Fibroblast of villous mesenchyme (primary cell): Measurements from ENCODE around the gene OSMR. TPM values are rescaled to one million over a fixed set of nuclear protein-coding genes. Genes with fewer than 3 reads are reported as not detected.

Source experiments
- DNase-seq: peaks from one replicate; pipeline ENCODE4 v3.0.0-alpha.2; 2010; ENCODE audit warnings: low read depth
- H3K4me3 ChIP-seq: 2 replicates; pipeline ENCODE4 v1.5.1; 2011; ENCODE audit warnings: low read depth, mild to moderate bottlenecking, low read length
- total RNA-seq: library from RNA; depleted of rRNA; stranded (reverse); fragments of >200 nt; gene quantifications from 2 replicates; pipeline ENCODE4 v1.2.3, GENCODE V29; 2012
- TF ChIP-seq, protein P1 (sequence below): IDR thresholded peaks from 2 replicates; pipeline ENCODE4 v1.5.1; 2012; ENCODE audit warnings: low read depth, mild to moderate bottlenecking, low read length; ENCODE audit not compliant: insufficient read depth

The OSMR gene
- total RNA-seq, 1 donor, result 114 TPM

DNA sequence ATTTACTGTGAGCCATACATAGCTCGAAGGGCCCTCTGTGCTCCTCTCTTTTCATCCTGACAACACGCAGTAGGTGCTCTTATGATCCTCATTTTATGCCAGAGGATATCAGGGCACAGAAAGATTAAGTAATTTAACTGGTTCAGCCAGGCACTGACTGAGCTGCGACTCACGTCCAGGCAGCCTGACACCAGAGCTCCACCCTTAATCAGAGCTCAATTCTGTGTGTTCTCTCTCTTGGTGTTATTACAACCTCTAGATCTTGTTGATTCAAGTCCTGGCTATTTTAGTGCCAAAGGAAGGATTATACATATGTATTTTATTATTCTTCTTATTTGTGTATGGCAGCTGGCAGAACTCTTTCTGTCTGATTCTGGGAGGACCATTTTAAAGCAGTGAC lies 59.7 kb downstream of the OSMR start:
- no peak overlapping the region for H3K4me3 ChIP-seq
- TF ChIP-seq, protein P1, sequence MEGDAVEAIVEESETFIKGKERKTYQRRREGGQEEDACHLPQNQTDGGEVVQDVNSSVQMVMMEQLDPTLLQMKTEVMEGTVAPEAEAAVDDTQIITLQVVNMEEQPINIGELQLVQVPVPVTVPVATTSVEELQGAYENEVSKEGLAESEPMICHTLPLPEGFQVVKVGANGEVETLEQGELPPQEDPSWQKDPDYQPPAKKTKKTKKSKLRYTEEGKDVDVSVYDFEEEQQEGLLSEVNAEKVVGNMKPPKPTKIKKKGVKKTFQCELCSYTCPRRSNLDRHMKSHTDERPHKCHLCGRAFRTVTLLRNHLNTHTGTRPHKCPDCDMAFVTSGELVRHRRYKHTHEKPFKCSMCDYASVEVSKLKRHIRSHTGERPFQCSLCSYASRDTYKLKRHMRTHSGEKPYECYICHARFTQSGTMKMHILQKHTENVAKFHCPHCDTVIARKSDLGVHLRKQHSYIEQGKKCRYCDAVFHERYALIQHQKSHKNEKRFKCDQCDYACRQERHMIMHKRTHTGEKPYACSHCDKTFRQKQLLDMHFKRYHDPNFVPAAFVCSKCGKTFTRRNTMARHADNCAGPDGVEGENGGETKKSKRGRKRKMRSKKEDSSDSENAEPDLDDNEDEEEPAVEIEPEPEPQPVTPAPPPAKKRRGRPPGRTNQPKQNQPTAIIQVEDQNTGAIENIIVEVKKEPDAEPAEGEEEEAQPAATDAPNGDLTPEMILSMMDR, result no peak
- no peak for DNase-seq

DNA sequence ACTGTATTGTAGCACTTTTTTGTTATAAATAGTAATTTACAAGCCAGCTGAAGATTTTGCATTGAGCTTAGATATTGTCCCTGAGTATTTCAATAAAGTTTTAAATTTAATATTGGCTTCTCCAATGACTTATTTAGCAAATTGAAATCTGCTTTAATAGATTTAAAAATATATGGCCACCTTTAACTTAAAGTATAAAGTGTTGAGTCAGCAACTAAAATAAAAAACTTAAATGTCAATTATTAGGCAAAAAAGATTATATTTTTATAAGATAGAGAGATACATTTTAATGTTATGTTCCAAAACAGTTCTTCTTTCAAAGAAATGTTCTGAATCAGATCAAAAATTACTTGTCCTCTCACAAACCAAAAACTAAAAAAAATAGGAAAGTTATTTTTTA lies 60.7 kb downstream of the OSMR start:
- TF ChIP-seq, protein P1, result no peak
- no peak for DNase-seq
- no peak overlapping the region for H3K4me3 ChIP-seq

DNA sequence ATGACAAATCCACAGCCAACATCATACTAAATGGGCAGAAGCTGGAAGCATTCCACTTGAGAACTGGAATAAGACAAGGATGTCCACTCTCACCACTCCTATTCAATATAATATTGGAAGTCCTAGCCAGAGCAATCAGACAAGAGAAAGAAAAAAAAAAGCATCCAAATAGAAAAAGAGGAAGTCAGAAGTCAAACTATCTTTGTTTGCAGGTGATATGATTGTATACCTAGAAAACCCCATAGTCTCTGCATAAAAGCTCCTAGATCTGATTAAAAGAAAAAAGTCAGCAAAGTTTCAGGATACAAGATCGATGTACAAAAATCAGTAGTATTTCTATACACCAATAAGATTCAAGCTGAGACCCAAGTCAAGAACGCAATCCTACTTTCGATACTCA lies 66.1 kb downstream of the OSMR start:
- no peak for DNase-seq
- TF ChIP-seq, protein P1, result no peak
- no peak overlapping the region for H3K4me3 ChIP-seq

DNA sequence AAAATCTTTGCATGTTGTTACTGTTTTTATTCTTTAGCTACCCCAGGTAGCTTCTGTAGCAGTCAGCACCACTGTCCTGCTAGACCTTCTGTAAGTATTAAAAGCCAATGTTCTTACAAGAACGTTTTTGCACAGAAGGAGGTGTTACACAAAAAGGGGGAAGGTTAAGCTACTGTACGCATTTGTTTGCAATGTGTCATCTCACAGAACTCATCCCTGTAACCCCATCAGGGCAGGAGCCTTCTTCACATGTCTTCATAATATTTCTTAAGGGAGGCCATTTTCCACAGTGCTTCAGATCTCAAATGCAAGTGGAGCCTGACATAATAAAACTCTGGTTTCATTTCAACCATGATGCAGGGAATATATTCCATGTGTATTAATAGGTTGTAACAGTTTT lies 67.9 kb downstream of the OSMR start:
- DNase-seq, result peak; percentile 17
- H3K4me3 ChIP-seq, result no peak overlapping the region
- TF ChIP-seq, protein P1, result no peak

DNA sequence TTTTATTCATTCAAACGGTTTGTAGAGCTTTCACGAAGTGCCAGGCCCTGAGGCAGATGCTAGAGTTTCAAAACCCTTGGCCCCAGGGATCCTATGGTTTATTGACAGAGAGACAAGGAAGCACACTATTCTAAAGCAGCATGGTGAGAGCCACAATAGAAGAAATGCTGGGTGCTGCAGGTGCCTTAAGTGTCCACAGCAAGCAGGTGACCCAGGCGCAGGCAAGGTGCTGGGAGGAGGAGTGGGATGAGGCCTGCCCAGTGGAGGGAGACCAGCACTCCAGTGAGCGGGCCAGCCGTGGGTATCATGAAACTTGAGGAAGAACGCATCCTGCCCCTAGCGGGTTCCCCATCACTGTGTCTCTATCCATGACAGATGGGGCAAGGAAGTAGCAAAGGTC lies 71.0 kb downstream of the OSMR start:
- DNase-seq, result no peak
- TF ChIP-seq, protein P1, result no peak
- no peak overlapping the region for H3K4me3 ChIP-seq

DNA sequence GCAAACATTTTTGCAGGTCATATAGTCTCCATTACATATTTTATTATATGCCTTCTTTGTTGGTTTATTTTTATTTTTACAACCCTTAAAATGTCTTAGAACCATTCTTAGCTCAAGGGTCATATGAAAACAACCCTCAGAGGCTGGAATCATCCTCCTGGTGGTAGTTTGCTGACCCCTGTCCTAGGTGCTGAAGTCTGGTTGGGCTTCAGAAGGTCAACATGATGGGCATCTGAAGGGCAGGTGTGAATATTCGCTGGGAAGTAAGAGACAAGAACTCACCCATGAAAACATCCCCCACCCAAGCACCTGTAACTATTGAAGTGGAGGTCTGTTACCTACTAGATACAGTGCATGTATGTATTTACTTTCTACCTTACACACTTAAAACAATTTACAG lies 75.4 kb downstream of the OSMR start:
- peak; percentile 13 for DNase-seq
- no peak overlapping the region for H3K4me3 ChIP-seq
- TF ChIP-seq, protein P1, result no peak

DNA sequence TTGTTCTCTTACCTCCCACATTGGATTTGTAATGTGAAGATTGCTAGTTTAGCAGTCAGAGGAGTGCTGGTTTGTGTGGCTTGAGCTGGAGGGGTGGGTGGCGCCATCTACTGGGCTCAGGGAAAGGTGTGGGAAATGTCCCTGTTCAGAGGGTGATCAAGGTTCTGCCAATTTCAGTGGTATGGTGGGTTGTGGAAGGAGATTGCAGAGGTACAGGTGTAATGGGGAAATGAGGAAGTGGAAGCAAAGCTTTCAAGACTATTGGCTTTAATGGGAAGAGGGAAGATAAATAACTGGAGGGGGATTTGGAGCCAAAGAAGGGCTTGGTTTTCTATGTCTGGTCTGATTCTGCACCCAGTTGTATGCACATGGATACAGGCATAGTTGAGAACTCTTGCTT lies 76.4 kb downstream of the OSMR start:
- TF ChIP-seq, protein P1, result peak; percentile 93
- DNase-seq, result peak; percentile 66
- H3K4me3 ChIP-seq, result no peak overlapping the region
